PFSK-1 (cell line): ENCODE results near the gene FAM184A.

Source experiments
- FOXP2 ChIP-seq: optimal IDR thresholded peaks from 2 replicates; pipeline ENCODE3; 2011; ENCODE audit warnings: borderline replicate concordance, control low read depth, inconsistent platforms; ENCODE audit not compliant: insufficient read depth; ENCODE audit errors: extremely low read length, extremely low read depth
- POLR2AphosphoS5 ChIP-seq: IDR thresholded peaks from 2 replicates; pipeline ENCODE4 v1.6.1; 2012; ENCODE audit warnings: low read depth, mild to moderate bottlenecking, control low read depth, low read length, moderate library complexity
- SIN3A ChIP-seq: IDR thresholded peaks from 2 replicates; pipeline ENCODE4 v1.6.1; 2012; ENCODE audit warnings: mild to moderate bottlenecking, low read length, moderate library complexity, borderline replicate concordance; ENCODE audit not compliant: insufficient read depth
- TAF1 ChIP-seq: IDR thresholded peaks from 2 replicates; pipeline ENCODE4 v1.6.1; 2012; ENCODE audit warnings: low read length, control low read depth, borderline replicate concordance; ENCODE audit not compliant: insufficient read depth
- TF ChIP-seq, protein P1 (sequence below), 2 experiments: IDR thresholded peaks; 2 replicates each; pipeline versions ENCODE4 v1.6.1 to v1.8.0; 2011 to 2012; ENCODE audit warnings: low read depth in 2 of 2, low read length in 2 of 2, control low read depth in 1 of 2, inconsistent platforms in 1 of 2, mild to moderate bottlenecking in 1 of 2, moderate library complexity in 1 of 2; ENCODE audit not compliant: insufficient read depth in 1 of 2

- TF ChIP-seq POLR2AphosphoS5, result no peak
- TF ChIP-seq SIN3A, result no peak
- no peak for TF ChIP-seq TAF1
- TF ChIP-seq, protein P1, sequence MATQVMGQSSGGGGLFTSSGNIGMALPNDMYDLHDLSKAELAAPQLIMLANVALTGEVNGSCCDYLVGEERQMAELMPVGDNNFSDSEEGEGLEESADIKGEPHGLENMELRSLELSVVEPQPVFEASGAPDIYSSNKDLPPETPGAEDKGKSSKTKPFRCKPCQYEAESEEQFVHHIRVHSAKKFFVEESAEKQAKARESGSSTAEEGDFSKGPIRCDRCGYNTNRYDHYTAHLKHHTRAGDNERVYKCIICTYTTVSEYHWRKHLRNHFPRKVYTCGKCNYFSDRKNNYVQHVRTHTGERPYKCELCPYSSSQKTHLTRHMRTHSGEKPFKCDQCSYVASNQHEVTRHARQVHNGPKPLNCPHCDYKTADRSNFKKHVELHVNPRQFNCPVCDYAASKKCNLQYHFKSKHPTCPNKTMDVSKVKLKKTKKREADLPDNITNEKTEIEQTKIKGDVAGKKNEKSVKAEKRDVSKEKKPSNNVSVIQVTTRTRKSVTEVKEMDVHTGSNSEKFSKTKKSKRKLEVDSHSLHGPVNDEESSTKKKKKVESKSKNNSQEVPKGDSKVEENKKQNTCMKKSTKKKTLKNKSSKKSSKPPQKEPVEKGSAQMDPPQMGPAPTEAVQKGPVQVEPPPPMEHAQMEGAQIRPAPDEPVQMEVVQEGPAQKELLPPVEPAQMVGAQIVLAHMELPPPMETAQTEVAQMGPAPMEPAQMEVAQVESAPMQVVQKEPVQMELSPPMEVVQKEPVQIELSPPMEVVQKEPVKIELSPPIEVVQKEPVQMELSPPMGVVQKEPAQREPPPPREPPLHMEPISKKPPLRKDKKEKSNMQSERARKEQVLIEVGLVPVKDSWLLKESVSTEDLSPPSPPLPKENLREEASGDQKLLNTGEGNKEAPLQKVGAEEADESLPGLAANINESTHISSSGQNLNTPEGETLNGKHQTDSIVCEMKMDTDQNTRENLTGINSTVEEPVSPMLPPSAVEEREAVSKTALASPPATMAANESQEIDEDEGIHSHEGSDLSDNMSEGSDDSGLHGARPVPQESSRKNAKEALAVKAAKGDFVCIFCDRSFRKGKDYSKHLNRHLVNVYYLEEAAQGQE (IDR thresholded peaks at IDR 0.05; ENCODE audit: insufficient read depth in 1 of 2, low read depth in 2 of 2, low read length in 2 of 2), result no peak
- no peak for TF ChIP-seq FOXP2
These were observed 35.5 kb upstream of the FAM184A start for GRCh38 chr6:119113961-119114360.
